SK-N-SH (cell line): Measurements from ENCODE around the gene MAML3.

Experiments used
- CTCF ChIP-seq: fragments of 200-600 bp; sonication (generic); IDR thresholded peaks from 2 replicates; pipeline ENCODE4 v1.6.1; 2017; ENCODE audit warnings: antibody characterized with exemption, mild to moderate bottlenecking, moderate library complexity
- EZH2phosphoT487 ChIP-seq: fragments of 200-600 bp; sonication (generic); IDR thresholded peaks from 2 replicates; pipeline ENCODE4 v1.6.1; 2017; ENCODE audit warnings: low read depth, mixed run types, mild to moderate bottlenecking, antibody characterized with exemption, moderate library complexity, borderline replicate concordance
- FOXM1 ChIP-seq: IDR thresholded peaks from 2 replicates; pipeline ENCODE4 v1.4.0; 2012; ENCODE audit warnings: low read depth, mild to moderate bottlenecking
- RFX5 ChIP-seq: IDR thresholded peaks from 2 replicates; pipeline ENCODE4 v1.6.1; 2012; ENCODE audit warnings: mild to moderate bottlenecking, improper control_type of control experiment, low read length
- TAF1 ChIP-seq: IDR thresholded peaks from 2 replicates; pipeline ENCODE4 v1.6.1; 2012; ENCODE audit warnings: low read depth, mild to moderate bottlenecking, low read length, moderate library complexity, borderline replicate concordance
- TCF12 ChIP-seq: IDR thresholded peaks from 2 replicates; pipeline ENCODE4 v1.4.0; 2012
- TEAD4 ChIP-seq: IDR thresholded peaks from 2 replicates; pipeline ENCODE4 v1.4.0; 2012; ENCODE audit warnings: mild to moderate bottlenecking, borderline replicate concordance; ENCODE audit not compliant: insufficient read depth
- TF ChIP-seq, protein P1 (sequence below): IDR thresholded peaks from 2 replicates; pipeline ENCODE4 v1.6.1; 2012; ENCODE audit warnings: mild to moderate bottlenecking, low read depth, low read length, moderate library complexity

- TF ChIP-seq CTCF, result no peak
- no peak for TF ChIP-seq TEAD4
- no peak for TF ChIP-seq FOXM1
- TF ChIP-seq TCF12, result no peak
- TF ChIP-seq, protein P1, sequence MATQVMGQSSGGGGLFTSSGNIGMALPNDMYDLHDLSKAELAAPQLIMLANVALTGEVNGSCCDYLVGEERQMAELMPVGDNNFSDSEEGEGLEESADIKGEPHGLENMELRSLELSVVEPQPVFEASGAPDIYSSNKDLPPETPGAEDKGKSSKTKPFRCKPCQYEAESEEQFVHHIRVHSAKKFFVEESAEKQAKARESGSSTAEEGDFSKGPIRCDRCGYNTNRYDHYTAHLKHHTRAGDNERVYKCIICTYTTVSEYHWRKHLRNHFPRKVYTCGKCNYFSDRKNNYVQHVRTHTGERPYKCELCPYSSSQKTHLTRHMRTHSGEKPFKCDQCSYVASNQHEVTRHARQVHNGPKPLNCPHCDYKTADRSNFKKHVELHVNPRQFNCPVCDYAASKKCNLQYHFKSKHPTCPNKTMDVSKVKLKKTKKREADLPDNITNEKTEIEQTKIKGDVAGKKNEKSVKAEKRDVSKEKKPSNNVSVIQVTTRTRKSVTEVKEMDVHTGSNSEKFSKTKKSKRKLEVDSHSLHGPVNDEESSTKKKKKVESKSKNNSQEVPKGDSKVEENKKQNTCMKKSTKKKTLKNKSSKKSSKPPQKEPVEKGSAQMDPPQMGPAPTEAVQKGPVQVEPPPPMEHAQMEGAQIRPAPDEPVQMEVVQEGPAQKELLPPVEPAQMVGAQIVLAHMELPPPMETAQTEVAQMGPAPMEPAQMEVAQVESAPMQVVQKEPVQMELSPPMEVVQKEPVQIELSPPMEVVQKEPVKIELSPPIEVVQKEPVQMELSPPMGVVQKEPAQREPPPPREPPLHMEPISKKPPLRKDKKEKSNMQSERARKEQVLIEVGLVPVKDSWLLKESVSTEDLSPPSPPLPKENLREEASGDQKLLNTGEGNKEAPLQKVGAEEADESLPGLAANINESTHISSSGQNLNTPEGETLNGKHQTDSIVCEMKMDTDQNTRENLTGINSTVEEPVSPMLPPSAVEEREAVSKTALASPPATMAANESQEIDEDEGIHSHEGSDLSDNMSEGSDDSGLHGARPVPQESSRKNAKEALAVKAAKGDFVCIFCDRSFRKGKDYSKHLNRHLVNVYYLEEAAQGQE, result no peak
- no peak for TF ChIP-seq EZH2phosphoT487
- no peak for TF ChIP-seq TAF1
- TF ChIP-seq RFX5, result no peak
These were observed 616 bp downstream of the MAML3 start for GRCh38 chr4:140153419-140153717.
